Fibroblast of lung (primary cell): ENCODE data around the gene MFSD12.

ENCODE experiments used
- CTCF ChIP-seq, 2 donors: IDR thresholded peaks in 1 of 2; conservative IDR thresholded peaks in 1 of 2; 1 replicate in 1 of 2; 2 replicates in 1 of 2; pipeline ENCODE4 v1.5.1; 2011 to 2012; ENCODE audit warnings: low read length in 2 of 2, control low read depth in 1 of 2, inconsistent platforms in 1 of 2, low read depth in 1 of 2, mild to moderate bottlenecking in 1 of 2
- EZH2 ChIP-seq: IDR thresholded peaks from 2 replicates; pipeline ENCODE4 v1.5.1; 2012; ENCODE audit warnings: low read length, control low read depth, mild to moderate bottlenecking; ENCODE audit errors: missing control alignments

- TF ChIP-seq CTCF (conservative IDR thresholded peaks at IDR 0.05 in 1 of 2, IDR thresholded peaks at IDR 0.05 in 1 of 2; ENCODE audit: low read depth in 1 of 2, low read length in 2 of 2) (no peak), EZH2 (no peak)
These were observed 8.8 kb downstream of the MFSD12 start for GRCh38 chr19:3548606-3549005.
